H1 (cell line): ENCODE measurements around the gene SOCS3. TPM values are rescaled to one million over a fixed set of nuclear protein-coding genes. Genes with fewer than 3 reads are reported as not detected.

Source experiments
- CHD7 ChIP-seq: fragments of 300-600 bp; sonication (generic); IDR thresholded peaks from 2 replicates; pipeline ENCODE4 v1.7.1; 2012; ENCODE audit warnings: low read length, moderate library complexity, mild to moderate bottlenecking, inconsistent platforms; ENCODE audit not compliant: insufficient replicate concordance
- polyA plus RNA-seq, 7 experiments: library from polyadenylated mRNA; depleted of rRNA in 3 of 7; stranded (reverse) in 5 of 7; unstranded in 2 of 7; fragments of >200 nt in 5 of 7; fragments of 200-250 nt in 2 of 7; gene quantifications; 1 replicate in 5 of 7; 2 replicates in 1 of 7; 4 replicates in 1 of 7; pipeline versions ENCODE4 v1.2.1 to v1.2.3, GENCODE V29; 2011 to 2013; ENCODE audit warnings: missing spikeins in 2 of 7, mixed read lengths in 2 of 7
- total RNA-seq: library from RNA; stranded (reverse); fragmentation: NEBNext Ultra II Directional; extraction: Animal tissue kit (Norgen Biotek cat#: 25700); gene quantifications from 2 replicates; pipeline ENCODE4 v1.2.1, GENCODE V29; 2021

Gene SOCS3
- total and polyA plus RNA-seq, 2 of the 8 experiments (the other 6 are each of a cell fraction or from before 2014, with no cell fraction given) = 10.1 to 47.9 TPM

- no peak for TF ChIP-seq CHD7
Observed at GRCh38 chr17:78318407-78318806, 41.5 kb downstream of the SOCS3 start (continued).
